A549 (cell line): ENCODE results near the gene CEMIP2.

ENCODE experiments used
- CHD2 ChIP-seq: fragments of 150-350 bp; IDR thresholded peaks from 2 replicates; pipeline ENCODE4 v1.6.1; 2014; ENCODE audit warnings: low read length; ENCODE audit not compliant: partially characterized antibody
- CTCF ChIP-seq: fragments of >200 bp; sonication (Bioruptor Twin); formaldehyde crosslinking; IDR thresholded peaks from 3 replicates; pipeline ENCODE4 v1.5.1; 2016
- JUNB ChIP-seq: fragments of >200 bp; sonication (Bioruptor Twin); formaldehyde crosslinking; IDR thresholded peaks from 2 replicates; pipeline ENCODE4 v1.6.1; 2016
- MYC ChIP-seq: IDR thresholded peaks from 2 replicates; pipeline ENCODE4 v1.6.1; 2012; ENCODE audit warnings: mild to moderate bottlenecking, inconsistent platforms, low read length, improper control_type of control experiment, borderline replicate concordance
- POLR2A ChIP-seq: IDR thresholded peaks from 2 replicates; pipeline ENCODE4 v1.6.1; 2012; ENCODE audit warnings: mild to moderate bottlenecking, low read length
- POLR2AphosphoS2 ChIP-seq: conservative IDR thresholded peaks from 2 replicates; pipeline ENCODE4 v1.6.1; 2012; ENCODE audit warnings: low read length, improper control_type of control experiment, inconsistent platforms
- RARB ChIP-seq: fragments of 250-450 bp; sonication (Bioruptor Pico); IDR thresholded peaks from 2 replicates; pipeline ENCODE4 v1.8.0; 2021; ENCODE audit warnings: mild to moderate bottlenecking, moderate library complexity
- RFX5 ChIP-seq: fragments of 450-650 bp; IDR thresholded peaks from 2 replicates; pipeline ENCODE4 v1.7.1; 2014; ENCODE audit warnings: antibody characterized with exemption, mild to moderate bottlenecking, moderate library complexity
- TF ChIP-seq, protein P1 (sequence below): fragments of 250-450 bp; sonication (Bioruptor Pico); IDR thresholded peaks from 2 replicates; pipeline ENCODE4 v1.5.0; 2021; ENCODE audit warnings: mild to moderate bottlenecking, moderate library complexity, borderline replicate concordance

DNA sequence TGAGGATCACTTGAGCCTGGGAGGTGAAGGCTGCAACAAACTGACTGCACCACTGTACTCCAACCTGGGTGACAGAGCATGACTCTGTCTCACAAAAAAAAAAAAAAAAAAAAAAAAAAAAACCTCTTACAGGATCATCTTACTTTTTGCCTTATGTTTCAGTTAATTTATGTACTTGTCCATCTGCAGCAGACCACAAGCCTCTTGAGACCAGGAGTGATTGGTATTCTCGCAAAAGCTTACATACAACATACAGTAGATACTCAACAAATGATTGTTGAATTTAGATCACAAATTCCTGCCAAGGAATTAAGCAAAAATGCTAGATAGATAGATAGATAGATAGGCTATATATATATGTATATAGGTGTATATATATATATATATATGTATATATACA lies 12.4 kb downstream of the CEMIP2 start:
- no peak for TF ChIP-seq CTCF
- TF ChIP-seq RFX5, result no peak
- TF ChIP-seq, protein P1, sequence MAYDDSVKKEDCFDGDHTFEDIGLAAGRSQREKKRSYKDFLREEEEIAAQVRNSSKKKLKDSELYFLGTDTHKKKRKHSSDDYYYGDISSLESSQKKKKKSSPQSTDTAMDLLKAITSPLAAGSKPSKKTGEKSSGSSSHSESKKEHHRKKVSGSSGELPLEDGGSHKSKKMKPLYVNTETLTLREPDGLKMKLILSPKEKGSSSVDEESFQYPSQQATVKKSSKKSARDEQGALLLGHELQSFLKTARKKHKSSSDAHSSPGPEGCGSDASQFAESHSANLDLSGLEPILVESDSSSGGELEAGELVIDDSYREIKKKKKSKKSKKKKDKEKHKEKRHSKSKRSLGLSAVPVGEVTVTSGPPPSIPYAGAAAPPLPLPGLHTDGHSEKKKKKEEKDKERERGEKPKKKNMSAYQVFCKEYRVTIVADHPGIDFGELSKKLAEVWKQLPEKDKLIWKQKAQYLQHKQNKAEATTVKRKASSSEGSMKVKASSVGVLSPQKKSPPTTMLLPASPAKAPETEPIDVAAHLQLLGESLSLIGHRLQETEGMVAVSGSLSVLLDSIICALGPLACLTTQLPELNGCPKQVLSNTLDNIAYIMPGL (CRISPR knock-in tag), result no peak
- no peak for TF ChIP-seq RARB (CRISPR knock-in tag)
- TF ChIP-seq MYC, result no peak
- TF ChIP-seq POLR2AphosphoS2, result no peak
- no peak for TF ChIP-seq JUNB
- no peak for TF ChIP-seq CHD2
- no peak for TF ChIP-seq POLR2A
